NCI-H2196 (cell line): Measurements from ENCODE around the gene RNF151.

Source experiments
- DNase-seq: peaks from one replicate; lab custom pipeline; 2025; ENCODE audit not compliant: unreplicated experiment; lab: John Stamatoyannopoulos, UW

The RNF151 gene

DNA sequence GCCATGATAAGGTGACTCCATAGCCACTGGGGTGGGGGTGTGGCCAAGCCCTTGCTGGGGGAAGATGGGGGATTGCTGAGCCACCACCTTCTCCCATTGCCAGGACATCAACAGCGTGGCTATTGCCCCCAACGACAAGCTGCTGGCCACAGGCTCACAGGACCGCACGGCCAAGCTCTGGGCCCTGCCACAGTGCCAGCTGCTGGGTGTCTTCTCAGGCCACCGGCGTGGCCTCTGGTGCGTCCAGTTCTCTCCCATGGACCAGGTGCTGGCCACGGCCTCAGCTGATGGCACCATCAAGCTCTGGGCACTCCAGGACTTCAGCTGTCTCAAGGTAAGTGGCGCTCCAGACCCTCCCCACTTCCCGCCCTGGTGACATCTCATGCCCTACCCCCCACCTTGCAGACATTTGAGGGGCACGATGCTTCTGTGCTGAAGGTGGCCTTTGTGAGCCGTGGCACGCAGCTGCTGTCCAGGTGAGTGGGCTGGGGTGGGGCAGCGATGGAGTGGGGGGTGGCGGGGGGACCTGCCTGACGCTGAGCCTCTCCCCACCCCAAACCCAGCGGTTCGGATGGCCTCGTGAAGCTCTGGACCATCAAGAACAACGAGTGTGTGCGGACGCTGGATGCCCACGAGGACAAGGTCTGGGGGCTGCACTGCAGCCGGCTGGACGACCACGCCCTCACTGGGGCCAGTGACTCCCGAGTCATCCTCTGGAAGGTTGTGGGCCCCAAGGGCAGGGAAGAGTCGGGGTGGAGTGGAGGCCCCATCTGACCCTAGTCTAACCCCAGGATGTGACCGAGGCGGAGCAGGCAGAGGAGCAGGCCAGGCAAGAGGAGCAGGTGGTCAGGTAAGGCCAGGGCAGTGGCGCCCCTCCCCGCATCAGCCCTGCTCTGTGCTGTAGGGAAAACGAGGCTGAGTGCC is 10.6 kb downstream of the RNF151 start:
- DNase-seq, result no peak

DNA sequence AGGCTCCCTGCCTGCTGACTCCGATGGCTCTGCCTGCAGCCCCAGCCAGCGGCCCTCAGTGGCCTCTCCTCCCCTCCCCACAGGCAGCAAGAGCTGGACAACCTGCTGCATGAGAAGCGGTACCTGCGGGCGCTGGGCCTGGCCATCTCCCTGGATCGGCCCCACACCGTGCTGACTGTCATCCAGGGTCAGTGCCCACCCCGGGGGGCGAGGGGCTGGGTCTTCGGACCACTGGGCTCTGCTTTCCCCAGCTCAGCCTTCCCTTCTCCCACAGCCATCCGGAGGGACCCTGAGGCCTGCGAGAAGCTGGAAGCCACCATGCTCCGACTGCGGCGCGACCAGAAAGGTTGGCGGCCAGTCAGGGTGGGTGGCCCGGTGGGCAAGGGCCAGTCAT is 11.2 kb downstream of the RNF151 start:
- no peak for DNase-seq

DNA sequence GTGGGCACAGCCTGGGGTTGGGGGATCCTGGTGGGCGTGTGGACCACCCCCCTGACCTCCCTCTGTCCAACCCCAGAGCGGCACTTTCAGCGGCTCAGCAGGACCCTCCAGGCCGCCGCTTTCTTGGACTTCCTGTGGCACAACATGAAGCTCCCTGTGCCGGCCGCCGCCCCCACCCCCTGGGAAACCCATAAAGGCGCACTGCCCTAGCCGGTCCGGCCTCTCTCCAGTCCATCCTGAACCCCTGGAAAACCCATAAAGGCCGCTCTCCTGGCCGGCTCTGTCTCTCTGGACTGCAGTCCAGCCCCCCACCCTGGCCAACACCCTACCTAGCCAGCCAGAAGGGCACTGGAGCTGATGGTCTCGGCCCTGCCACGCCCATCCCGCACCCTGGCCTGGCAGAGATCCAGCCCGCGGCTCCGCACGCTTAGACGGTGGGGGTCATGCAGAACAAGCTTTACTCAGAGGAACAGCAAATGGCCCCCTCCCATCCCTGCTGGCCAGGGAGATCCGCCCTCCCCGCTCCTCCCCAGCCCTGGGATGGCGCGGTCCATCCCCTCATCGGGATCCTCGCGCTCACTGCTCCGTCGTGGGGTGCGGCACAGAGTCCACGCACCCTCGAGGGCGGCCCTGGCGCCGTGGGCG is 11.9 kb downstream of the RNF151 start:
- DNase-seq, result no peak

DNA sequence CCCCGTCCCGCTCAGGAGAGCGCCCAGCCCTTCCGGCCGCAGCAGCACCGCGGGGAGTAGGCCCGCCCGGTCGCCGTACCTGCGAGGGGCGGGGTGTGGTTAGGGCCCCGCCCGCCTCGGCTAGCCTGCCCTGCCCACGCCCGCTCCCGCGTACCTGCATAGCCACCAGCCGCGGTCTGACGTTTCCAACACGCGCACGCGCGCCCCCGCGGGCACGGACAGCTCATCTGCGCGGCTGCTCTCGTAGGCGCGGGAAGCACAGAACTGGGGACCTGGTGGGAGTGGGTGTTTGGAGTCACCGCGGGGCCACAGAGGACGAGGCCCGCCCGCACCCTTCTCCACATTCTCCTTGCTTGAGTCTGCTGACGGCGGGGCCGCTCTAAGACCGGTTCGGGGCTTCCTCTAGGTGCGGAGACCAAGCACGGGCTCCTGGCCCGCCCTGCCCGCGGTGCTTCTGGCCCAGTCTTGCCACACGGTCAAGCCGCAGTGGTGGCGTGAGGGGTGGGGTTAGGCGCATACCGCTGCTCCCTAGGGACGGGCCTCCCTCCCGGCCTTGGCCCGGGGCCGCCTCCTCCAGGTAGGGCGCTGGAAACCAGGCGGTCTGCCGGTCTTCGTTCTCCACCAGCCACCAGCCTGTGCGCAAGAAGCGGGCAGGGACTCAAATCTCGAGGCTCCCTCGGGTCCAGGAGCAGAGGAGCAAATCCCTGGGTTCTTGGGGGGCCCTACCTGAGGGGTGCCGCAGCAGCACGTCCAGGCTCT is 12.8 kb downstream of the RNF151 start:
- DNase-seq, result peak; percentile 94

DNA sequence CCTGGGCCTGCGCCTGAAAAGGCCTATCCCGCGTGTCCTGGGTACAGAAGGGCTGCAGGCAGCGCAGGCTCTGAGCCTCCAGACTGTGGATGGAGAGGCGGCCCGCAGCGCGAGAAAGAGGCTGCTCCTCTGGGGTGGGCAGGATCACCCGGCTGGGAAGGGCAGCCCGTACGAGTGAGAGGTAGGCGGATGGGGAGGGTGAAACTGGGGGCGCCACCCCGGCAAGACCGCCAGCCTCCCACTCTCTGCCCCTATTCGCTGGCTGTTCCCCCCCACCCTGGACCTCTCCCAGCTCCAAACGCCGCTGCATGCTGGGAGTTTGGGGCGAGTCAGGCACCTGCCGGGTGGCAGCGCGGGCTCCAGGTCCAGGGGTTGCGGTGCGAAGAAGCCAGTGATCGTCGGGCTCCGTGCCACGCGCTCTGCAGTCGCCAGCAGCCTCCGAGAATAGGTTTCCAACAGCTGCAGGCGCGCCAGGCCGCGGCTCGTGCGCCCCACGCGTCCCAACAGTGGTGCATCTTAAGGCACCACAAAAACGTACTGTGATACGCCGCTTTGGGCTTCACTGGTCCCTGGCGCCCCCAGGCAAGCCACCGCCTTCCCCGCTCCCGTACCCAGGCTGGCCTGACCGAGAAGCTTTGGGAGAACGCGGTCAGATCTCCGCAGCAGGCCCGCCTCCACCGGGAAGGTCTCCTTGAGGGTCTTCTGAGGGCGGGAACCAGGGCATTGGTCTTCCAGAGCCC is 13.5 kb downstream of the RNF151 start:
- no peak for DNase-seq

DNA sequence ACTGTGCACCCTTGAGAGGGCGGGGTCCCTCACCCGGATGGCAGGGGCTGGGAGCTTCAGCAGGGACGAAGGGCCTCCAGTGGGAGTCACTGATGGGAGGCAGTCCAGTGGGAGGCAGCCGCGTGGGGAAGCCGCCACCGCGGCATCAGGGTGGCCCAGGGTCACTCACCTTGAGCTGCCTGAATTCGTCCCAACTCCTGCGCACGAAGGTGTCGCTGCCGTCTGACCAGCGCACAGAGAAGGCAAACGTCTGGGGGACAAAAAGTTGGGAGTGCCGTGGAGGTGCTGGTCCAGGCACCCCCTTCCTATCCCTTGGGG is 14.1 kb downstream of the RNF151 start:
- DNase-seq, result no peak

DNA sequence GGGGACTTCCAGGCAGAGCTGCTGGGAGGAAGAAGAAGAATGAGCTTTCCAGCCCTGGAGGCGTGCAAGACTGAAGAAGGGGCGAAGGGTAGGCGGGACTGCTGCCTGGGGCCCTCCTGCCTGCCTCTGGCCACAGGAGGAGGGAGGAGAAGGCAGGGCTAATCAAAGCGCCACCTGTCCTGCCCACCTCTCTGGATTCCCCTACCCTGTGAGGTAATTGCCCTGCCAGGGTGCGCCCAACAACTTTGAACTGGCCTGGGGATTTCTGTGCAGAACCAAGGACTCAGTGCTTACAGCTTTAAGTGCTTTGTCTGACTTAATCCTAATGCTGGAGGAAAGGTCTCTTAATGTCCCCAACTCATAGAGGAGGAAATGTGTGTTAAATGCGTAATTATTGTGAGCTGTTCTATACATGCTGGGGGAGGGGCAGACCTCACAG is 14.8 kb downstream of the RNF151 start, which contains the start of gene NOXO1:
Gene NOXO1, minus strand, starts transcription at position 72 of the 439 bp plus-strand sequence. CDS start 290 bp downstream, outside the sequence.
- DNase-seq, result no peak

DNA sequence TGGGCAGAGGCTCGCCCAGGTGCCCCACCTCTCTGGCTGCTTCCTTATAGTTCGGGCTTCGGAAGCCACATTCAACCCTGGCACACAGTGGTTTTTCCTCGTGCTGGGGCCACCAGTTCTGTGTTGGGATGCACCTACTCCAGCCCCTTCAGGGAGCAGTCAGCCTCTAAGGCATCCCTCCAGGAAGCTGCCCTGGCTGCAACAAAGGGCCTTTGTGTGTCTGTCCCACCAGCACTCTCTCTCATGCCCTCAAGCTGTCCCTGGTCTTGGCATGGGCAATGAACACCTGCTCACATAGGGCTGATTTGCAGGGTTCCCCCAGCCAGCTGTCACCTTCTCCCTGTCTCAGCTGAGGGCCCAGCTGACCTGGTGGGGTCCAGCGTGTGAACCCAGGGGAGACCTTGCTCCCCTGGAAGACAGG is 15.4 kb downstream of the RNF151 start:
- DNase-seq, result peak; percentile 85

DNA sequence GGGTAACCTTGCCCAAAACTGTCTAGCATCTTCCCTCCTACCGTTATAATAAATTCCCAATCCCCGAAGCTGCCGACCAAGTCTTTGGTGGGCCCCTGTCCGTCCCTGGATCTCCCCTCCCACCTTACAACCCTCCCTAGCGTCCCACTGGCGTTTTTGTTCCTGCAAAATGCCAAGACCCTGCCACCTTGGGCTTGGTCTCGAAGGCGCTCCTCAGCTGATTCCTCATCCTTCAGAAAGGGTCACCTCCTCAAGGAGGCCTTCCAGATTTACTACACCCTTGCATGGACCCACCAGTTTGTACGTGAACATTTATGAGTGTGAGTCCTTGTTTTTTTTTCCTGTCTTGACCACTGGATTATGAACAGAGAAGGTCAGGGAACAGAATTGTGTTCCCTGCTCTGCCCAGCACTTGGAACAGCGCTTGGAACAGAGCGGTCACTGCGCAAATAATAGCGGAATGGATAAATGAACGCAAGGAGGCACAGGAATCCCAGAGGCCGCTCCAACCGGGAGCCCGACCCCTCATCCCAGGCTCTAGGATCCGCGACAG is 16.4 kb downstream of the RNF151 start:
- no peak for DNase-seq

DNA sequence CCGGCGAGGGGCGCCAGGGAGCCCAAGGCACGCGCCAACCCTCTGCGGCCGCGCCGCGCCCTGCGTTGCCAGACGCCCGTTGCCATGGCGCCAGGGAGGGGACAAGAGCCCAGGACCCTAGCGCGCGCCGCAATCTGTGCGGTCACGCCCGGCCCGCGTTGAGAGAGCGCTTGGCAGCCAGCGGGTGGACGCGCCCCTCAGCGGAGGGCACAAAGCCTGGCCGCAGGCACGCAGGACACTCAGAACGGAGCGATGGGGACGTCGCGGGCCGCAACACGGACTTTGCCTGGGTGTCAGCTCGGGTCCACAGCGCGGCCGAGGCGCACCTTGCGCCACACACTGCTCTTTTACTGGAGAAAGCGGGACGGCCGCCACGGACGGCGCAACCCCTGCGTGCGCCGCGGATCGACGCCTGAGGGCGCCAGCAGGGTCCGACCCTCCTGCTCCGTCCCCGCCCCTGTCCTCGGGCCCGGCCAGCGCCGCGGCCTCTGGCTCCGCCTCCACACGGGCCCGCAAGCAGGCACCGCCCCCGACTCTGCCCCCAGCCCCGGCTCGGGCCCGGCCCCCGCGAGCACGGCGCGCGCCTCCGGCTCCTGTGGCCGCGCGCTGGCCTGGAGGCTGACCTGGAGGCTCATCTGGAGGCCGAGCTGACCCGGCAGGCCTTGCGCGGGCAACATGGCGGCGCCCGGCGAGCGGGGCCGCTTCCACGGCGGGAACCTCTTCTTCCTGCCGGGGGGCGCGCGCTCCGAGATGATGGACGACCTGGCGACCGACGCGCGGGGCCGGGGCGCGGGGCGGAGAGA is 17.1 kb downstream of the RNF151 start, which contains the start of gene GFER:
Gene GFER, plus strand, starts transcription at position 650 of the 803 bp plus-strand sequence. Its CDS starts 26 bp downstream, at position 676.
- DNase-seq, result peak; percentile 96

DNA sequence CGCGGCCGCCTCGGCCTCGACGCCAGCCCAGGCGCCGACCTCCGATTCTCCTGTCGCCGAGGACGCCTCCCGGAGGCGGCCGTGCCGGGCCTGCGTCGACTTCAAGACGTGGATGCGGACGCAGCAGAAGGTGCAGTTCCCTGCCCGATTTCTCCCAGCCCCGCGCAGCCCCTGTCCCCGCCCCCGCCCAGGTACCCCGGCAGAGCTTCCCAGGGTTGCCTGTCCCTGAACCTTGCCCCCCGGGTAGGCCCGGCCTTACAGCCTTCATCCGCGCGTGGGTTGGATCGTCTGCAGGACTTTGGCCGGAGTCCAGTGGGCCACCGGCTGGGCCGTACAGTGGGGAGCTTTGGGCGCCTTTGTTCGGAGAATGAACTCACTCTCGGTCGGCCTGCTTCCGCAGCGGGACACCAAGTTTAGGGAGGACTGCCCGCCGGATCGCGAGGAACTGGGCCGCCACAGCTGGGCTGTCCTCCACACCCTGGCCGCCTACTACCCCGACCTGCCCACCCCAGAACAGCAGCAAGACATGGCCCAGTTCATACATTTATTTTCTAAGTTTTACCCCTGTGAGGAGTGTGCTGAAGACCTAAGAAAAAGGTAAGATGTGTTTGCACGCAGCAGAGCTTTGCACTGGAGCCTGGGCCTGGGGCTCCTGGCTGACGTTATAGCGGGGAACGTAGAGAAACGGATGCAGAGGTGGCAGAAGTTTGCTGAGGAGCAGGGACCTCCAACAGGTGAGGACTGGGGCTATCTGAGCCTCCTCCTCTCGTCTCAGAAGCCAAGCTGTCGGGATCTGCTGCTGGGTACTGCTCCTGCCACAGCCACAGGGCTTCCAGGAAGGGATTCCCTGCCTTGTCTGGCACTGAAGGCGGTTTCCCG is 17.9 kb downstream of the RNF151 start:
- no peak for DNase-seq

DNA sequence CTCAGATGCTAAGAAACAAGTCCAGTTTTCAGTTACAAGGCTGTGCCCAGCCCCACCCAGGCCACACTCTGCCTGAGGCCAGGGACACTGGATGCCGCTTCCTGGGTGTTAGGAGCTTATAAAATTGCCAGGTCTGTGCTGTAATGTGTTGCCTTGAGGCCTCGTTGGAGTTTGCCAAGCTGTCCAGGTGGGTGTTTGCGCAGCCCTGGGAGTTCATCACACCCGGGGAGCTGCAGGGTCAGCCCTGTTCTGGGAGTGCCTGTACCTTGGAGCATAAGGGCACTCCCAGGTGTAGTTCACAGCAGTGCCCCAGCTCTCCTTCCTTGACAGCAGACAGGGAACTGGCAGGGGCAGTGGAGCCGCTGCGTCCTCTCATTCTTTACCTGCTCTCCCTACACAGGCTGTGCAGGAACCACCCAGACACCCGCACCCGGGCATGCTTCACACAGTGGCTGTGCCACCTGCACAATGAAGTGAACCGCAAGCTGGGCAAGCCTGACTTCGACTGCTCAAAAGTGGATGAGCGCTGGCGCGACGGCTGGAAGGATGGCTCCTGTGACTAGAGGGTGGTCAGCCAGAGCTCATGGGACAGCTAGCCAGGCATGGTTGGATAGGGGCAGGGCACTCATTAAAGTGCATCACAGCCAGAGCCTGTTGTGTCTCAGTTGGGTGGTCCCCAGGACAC is 19.0 kb downstream of the RNF151 start:
- DNase-seq, result no peak

DNA sequence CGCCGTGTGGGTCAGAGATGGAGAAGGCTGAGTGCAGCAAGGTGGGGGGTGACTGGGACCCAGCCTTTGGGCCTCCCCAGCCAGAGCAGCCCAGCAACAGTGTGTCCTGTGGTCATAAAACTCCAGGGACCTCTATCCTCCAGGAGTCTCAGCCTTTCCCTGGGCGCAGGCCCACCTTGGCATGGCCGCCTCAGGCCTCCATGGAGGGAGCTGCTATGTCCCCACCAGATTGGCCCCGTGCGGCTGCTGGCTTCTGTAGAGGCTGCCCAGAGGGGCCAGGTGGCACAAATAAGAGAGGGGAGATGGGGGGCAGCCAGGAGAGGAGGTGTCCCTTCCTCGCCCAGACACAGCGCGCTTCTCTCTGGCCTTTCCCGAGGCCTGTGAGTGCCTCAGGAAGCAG is 20.5 kb downstream of the RNF151 start:
- DNase-seq, result no peak

DNA sequence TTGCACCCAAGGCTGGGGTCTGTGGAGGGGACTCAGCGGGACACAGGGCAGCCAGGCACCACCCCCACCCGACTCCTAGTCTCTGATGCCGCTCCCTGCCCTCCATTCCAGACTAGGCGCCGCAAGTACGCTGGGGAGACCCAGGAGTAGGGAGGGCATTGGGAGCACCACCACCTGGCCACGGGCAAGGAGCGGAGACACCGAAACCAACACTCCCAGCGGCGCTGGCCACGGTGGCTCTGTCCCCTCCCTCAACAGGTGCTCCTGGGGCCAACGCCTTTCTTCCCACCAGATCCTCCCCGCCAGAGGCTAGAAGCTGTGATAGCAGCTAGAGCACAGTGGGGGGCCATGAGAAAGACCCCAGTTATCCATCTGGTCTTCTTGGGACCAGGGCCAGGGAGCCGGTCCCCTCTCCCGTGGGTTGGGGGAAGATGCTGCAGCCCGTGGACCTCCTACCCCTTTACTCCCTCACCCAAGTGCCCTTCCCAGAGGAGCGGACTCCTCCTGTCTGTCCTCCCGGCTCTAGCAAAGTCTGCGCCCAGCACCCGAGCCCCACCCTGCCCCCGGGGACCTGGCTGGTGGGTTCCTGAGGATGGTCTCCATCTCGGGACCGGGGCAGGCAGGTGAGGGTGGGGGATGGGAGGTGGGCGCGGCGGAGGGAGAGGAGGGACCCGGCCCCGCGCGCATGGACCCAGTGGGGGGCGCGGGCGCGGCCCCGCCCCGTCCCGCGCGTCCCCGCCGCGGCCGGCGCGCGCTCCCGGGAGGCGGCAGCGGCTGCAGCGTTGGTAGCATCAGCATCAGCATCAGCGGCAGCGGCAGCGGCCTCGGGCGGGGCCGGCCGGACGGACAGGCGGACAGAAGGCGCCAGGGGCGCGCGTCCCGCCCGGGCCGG is 22.8 kb downstream of the RNF151 start, which contains the start of gene SYNGR3:
Gene SYNGR3, plus strand, starts transcription at position 762 of the 892 bp plus-strand sequence. CDS start 133 bp downstream, outside the sequence.
- DNase-seq, result peak; percentile 42

DNA sequence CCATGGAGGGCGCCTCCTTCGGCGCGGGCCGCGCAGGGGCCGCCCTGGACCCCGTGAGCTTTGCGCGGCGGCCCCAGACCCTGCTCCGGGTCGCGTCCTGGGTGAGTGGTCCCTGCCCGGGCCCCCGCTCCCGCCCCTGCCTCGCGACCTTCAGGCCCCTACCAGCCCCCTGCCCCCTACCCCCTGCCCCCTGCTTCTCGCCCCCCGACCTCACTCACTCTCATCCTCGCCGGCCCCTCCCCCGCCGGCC is 23.4 kb downstream of the RNF151 start:
- no peak for DNase-seq

DNA sequence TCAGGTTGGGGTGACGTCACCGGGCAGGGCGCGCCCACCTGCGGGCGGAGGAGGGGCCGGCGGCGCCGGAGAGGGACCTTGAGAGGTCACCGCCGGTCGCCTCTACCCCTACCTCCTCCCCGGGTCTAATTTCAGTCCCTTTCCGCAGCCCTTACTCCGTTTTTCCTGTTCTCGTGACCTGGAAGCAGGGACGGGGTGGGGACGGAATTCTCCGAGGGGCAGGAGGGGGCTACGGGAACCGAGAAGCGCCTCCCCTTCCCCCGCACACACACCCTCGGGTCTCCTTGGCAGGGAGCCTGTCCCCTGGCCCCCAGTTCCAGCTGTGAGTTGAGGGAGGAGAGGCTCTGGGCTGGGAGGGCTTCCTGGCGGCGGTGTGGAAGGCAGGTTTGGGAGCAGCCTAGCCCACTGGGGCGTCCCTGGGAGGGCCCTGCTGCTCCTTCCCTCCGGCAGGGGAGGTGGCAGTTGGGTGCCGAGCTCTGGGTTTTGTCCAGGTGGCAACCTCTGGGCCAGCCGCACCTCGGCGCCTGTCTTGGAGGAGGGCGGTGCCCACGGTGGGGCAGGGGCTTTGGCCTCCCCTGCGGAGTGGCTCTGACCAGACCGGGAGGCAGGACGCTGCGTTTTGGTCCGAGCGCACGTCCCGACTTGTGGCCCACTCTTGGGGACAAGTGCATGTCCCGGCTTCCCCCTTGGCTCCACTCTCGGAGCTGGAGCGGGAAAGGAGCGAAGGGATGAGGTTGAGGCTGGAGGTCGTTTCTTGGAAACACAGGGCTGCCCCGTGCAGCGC is 23.9 kb downstream of the RNF151 start:
- peak; percentile 73 for DNase-seq
